Neural progenitor cell (in vitro differentiated cells): ENCODE results near the gene ZNF276. TPM values are rescaled to one million over a fixed set of nuclear protein-coding genes. Genes with fewer than 3 reads are reported as not detected.

Source experiments
- DNase-seq: peaks from one replicate; pipeline ENCODE4 v3.0.0-alpha.2; 2016; ENCODE audit warnings: low spot score
- H2AFZ ChIP-seq: fragments of 200-600 bp; sonication (generic); replicated peaks from 2 replicates; pipeline ENCODE4 v1.6.1; 2016; ENCODE audit warnings: antibody characterized with exemption
- H3F3A ChIP-seq: fragments of 200-600 bp; sonication (generic); 2 replicates; pipeline ENCODE4 v1.6.1; 2016; ENCODE audit warnings: antibody characterized with exemption, low read depth
- H3K27ac ChIP-seq: fragments of 200-600 bp; sonication (generic); 2 replicates; pipeline ENCODE4 v1.5.1; 2016; ENCODE audit warnings: mild to moderate bottlenecking
- H3K27me3 ChIP-seq: fragments of 200-600 bp; sonication (generic); 2 replicates; pipeline ENCODE4 v1.6.1; 2016; ENCODE audit warnings: mild to moderate bottlenecking, moderate library complexity
- H3K36me3 ChIP-seq: fragments of 200-600 bp; sonication (generic); 2 replicates; pipeline ENCODE4 v1.5.1; 2016
- H3K4me1 ChIP-seq: fragments of 200-600 bp; sonication (generic); 2 replicates; pipeline ENCODE4 v1.6.1; 2016; ENCODE audit warnings: mixed run types
- H3K4me2 ChIP-seq: fragments of 200-600 bp; sonication (generic); 2 replicates; pipeline ENCODE4 v1.6.1; 2016
- H3K4me3 ChIP-seq: fragments of 200-600 bp; sonication (generic); 2 replicates; pipeline ENCODE4 v1.5.1; 2016
- H3K79me2 ChIP-seq: fragments of 200-600 bp; sonication (generic); 2 replicates; pipeline ENCODE4 v1.6.1; 2016; ENCODE audit warnings: low read depth
- H3K9ac ChIP-seq: fragments of 200-600 bp; sonication (generic); 2 replicates; pipeline ENCODE4 v1.6.1; 2016
- H3K9me3 ChIP-seq: fragments of 200-600 bp; sonication (generic); 2 replicates; pipeline ENCODE4 v1.5.1; 2016; ENCODE audit warnings: low read depth
- H4K20me1 ChIP-seq: fragments of 200-600 bp; sonication (generic); 2 replicates; pipeline ENCODE4 v1.6.1; 2016; ENCODE audit warnings: low read depth
- H3K27ac Mint-ChIP-seq: 3 replicates; pipeline ENCODE4 v1.8.0; 2021; ENCODE audit warnings: mixed read lengths
- H3K27me3 Mint-ChIP-seq: 2 replicates; pipeline ENCODE4 v1.8.0; 2022; ENCODE audit warnings: low read depth, mild to moderate bottlenecking, inconsistent platforms, moderate library complexity, mixed read lengths; ENCODE audit not compliant: insufficient read depth
- H3K36me3 Mint-ChIP-seq: 3 replicates; pipeline ENCODE4 v1.8.0; 2021; ENCODE audit warnings: mixed read lengths
- H3K4me1 Mint-ChIP-seq: 3 replicates; pipeline ENCODE4 v1.8.0; 2021; ENCODE audit warnings: mixed read lengths
- H3K4me3 Mint-ChIP-seq: 3 replicates; pipeline ENCODE4 v1.8.0; 2021; ENCODE audit warnings: mild to moderate bottlenecking, moderate library complexity, mixed read lengths
- H3K9me3 Mint-ChIP-seq: 3 replicates; pipeline ENCODE4 v1.8.0; 2020; ENCODE audit warnings: mixed read lengths
- EZH2 ChIP-seq: fragments of 200-600 bp; sonication (generic); IDR thresholded peaks from 2 replicates; pipeline ENCODE4 v1.6.1; 2017; ENCODE audit warnings: antibody characterized with exemption, mild to moderate bottlenecking, moderate library complexity
- EZH2phosphoT487 ChIP-seq: fragments of 200-600 bp; sonication (generic); IDR thresholded peaks from 2 replicates; pipeline ENCODE4 v1.6.1; 2017; ENCODE audit warnings: antibody characterized with exemption
- total RNA-seq: library from RNA; depleted of rRNA; stranded (reverse); fragments of >200 nt; gene quantifications from 2 replicates; pipeline ENCODE4 v1.2.3, GENCODE V29; 2015; ENCODE audit warnings: low replicate concordance
- TF ChIP-seq, protein P1 (sequence below): fragments of 200-600 bp; sonication (generic); IDR thresholded peaks from 2 replicates; pipeline ENCODE4 v1.5.1; 2017; ENCODE audit warnings: antibody characterized with exemption, mild to moderate bottlenecking

ZNF276 gene
- total RNA-seq, 1 donor from 2014 or later = 8.4 TPM

DNA sequence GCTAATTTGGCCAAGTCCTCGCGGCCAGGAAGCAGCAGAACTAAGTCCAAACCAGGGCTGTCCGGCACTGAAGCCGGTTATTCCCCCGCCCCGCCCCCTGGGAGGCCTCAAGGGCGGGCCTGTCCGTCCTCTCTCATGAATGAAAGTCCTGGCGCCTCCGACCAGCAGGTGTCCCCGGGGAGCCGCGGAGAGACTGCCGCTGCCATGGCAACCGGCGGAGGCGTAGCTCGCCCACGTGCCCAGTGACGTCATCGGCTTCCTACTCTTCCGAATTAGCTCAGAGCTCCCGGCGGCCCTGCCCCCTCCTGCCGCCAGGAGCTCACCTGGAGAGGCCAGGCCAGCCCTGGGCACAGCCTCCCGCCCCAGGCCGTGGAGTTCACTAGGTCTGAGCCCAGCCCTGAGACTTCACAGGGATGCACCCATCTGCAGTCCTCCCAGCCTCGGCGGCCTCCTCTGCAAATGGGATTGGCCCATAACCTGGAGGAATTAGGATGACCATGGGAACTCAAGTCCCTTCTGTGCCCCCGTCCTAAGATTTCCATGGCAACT lies 21.2 kb upstream of the ZNF276 start:
- peak overlapping the region; percentile 84 for H3K4me3 Mint-ChIP-seq
- Histone ChIP-seq H3K4me3 (peak overlapping the region; percentile 72), H3K36me3 (no peaks in the 10 kb centered on the region), H3K9me3 (no peaks in the 10 kb centered on the region), H3K27ac (no peak overlapping the region), H3K4me1 (peaks cover 4% of the 10 kb centered on the region), H3K4me2 (peak overlapping the region; percentile 89), H3F3A (peaks cover 37% of the 10 kb centered on the region), H3K79me2 (no peaks in the 10 kb centered on the region), H3K27me3 (peaks cover 31% of the 10 kb centered on the region), H3K9ac (no peak overlapping the region), H2AFZ (no peak overlapping the region), H4K20me1 (peaks cover 14% of the 10 kb centered on the region)
- peak; percentile 100 for DNase-seq
- peaks cover 5% of the 10 kb centered on the region for H3K36me3 Mint-ChIP-seq
- peak overlapping the region; percentile 53 for H3K27ac Mint-ChIP-seq
- H3K9me3 Mint-ChIP-seq = no peaks in the 10 kb centered on the region
- peaks cover 12% of the 10 kb centered on the region for H3K27me3 Mint-ChIP-seq
- TF ChIP-seq EZH2 (no peak), EZH2phosphoT487 (no peak)
- TF ChIP-seq, protein P1, sequence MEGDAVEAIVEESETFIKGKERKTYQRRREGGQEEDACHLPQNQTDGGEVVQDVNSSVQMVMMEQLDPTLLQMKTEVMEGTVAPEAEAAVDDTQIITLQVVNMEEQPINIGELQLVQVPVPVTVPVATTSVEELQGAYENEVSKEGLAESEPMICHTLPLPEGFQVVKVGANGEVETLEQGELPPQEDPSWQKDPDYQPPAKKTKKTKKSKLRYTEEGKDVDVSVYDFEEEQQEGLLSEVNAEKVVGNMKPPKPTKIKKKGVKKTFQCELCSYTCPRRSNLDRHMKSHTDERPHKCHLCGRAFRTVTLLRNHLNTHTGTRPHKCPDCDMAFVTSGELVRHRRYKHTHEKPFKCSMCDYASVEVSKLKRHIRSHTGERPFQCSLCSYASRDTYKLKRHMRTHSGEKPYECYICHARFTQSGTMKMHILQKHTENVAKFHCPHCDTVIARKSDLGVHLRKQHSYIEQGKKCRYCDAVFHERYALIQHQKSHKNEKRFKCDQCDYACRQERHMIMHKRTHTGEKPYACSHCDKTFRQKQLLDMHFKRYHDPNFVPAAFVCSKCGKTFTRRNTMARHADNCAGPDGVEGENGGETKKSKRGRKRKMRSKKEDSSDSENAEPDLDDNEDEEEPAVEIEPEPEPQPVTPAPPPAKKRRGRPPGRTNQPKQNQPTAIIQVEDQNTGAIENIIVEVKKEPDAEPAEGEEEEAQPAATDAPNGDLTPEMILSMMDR = peak; percentile 61
- peaks cover 19% of the 10 kb centered on the region for H3K4me1 Mint-ChIP-seq

DNA sequence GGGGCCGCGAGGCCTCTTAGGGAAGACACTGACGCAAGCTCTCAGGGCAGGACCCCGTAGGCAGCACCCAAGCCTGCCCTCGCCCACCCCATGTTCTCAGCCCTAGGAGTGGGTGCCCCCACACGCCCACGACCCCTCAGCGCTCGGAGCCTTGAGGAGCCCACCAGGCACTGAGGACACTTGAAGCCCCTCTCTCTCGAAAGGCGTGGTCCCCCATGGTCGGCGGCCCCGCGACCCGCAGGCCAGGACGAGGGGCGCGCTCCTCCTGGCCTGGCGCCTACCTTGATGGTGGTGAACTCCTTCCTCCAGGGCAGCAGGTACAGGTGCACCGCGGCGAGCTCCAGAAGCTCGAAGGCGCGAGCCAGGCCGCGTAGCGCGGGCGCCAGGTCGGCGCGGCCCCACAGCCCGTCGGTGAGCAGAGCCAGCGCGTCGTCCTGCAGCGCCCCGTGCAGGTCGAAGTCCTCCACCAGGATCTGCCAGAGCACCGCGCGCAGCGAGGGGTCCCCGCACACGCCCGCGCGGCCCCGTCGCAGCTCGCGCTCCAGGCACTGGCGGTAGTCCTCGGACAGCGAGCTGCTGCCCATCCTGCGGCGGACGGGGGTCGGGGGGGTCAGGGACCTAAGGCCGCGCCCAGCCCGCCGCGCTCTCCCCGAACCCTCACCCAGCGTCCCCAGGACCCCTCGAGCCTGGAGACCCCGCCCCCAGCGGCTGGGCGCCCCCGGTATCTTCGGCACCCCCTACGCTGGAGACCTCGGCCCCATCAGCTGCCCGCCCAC lies 20.5 kb upstream of the ZNF276 start:
- peaks cover 4% of the 10 kb centered on the region for H3K4me1 ChIP-seq
- TF ChIP-seq EZH2 (no peak), EZH2phosphoT487 (no peak)
- TF ChIP-seq, protein P1 = peak; percentile 36
- Mint-ChIP-seq H3K27ac (no peak overlapping the region), H3K4me3 (peak overlapping the region; percentile 84), H3K9me3 (no peaks in the 10 kb centered on the region), H3K4me1 (peaks cover 21% of the 10 kb centered on the region), H3K36me3 (peaks cover 5% of the 10 kb centered on the region), H3K27me3 (peaks cover 7% of the 10 kb centered on the region)
- peak overlapping the region; percentile 61 for H2AFZ ChIP-seq
- no peaks in the 10 kb centered on the region for H3K79me2 ChIP-seq
- H3K9me3 ChIP-seq = no peaks in the 10 kb centered on the region
- H3K4me3 ChIP-seq = peak overlapping the region; percentile 72
- H3K36me3 ChIP-seq = no peaks in the 10 kb centered on the region
- H3F3A ChIP-seq = peaks cover 37% of the 10 kb centered on the region
- H3K27me3 ChIP-seq = peaks cover 34% of the 10 kb centered on the region
- no peak overlapping the region for H3K27ac ChIP-seq
- peaks cover 14% of the 10 kb centered on the region for H4K20me1 ChIP-seq
- peak overlapping the region; percentile 89 for H3K4me2 ChIP-seq
- peak; percentile 87 for DNase-seq
- no peak overlapping the region for H3K9ac ChIP-seq

DNA sequence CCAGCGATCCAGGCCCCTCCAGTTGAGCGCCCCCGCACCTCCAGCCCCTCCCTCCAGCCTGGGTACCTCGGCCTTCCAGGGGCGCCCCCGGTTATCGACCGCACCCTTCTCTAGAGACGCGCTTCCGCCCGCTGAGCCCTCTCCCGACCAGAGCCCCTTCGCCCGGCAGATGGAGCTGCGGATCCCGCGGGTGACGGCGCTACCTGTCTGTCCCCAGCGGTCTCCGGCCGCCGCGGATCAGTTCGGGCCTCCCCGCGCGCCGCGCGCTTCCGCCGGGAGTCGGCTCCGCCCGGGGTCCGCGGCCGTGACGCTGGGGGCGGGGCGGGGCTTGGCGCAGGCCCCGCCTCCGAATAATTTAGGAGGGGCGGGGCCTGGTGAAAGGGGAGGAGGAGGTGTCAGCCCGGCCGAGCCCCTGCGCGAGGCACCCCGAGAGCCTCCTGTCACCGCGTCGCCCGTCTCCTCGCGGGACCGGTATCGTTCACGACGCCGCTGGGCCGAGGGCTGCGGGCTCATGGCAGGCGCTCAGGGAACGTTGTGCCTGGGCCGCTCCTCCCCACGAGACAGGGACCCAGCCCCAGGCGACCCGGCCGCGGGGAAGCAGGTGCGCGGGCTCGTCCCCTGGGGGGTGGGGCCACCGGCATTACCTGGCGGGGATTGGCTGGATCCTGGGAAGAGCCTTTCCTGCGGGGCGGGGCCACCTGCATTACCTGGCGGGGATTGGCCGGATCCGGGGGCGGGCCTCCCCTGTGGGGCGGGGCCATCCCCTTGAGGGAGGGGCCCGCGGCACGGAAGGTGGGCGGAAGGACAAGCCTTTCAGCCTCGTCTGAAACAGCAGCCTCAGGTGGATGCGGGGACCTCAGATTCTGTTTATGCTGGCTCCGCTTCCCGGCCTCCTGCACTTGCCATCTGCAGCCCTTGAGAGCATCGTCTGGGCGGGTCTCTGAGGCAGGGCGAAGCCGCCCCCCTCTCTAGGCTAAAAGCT lies 19.6 kb upstream of the ZNF276 start, which contains the start of gene SPATA2L:
SPATA2L (minus strand) TSS at position 281 of the 982 bp plus-strand sequence. CDS start 473 bp downstream, outside the sequence.
- no peaks in the 10 kb centered on the region for H3K9me3 ChIP-seq
- no peak within 1 kb of the TSS for H3K27ac Mint-ChIP-seq
- H3K9ac ChIP-seq = no peak within 1 kb of the TSS
- peak within 1 kb of the TSS; percentile 89 for H3K4me2 ChIP-seq
- H3K27me3 ChIP-seq = peaks cover 34% of the 10 kb centered on the region
- peaks cover 24% of the 10 kb centered on the region for H3K4me1 Mint-ChIP-seq
- H3K79me2 ChIP-seq = no peaks in the 10 kb centered on the region
- peaks cover 37% of the 10 kb centered on the region for H3F3A ChIP-seq
- no peaks in the 10 kb centered on the region for H3K9me3 Mint-ChIP-seq
- H3K4me3 Mint-ChIP-seq = peak within 1 kb of the TSS; percentile 84
- H3K4me3 ChIP-seq = peak within 1 kb of the TSS; percentile 72
- peak within 1 kb of the TSS; percentile 97 for H2AFZ ChIP-seq
- H4K20me1 ChIP-seq = peaks cover 14% of the 10 kb centered on the region
- TF ChIP-seq EZH2 = no peak
- no peak for TF ChIP-seq EZH2phosphoT487
- TF ChIP-seq, protein P1 = peak; percentile 28
- no peak within 1 kb of the TSS for H3K27ac ChIP-seq
- peaks cover 5% of the 10 kb centered on the region for H3K36me3 Mint-ChIP-seq
- H3K36me3 ChIP-seq = no peaks in the 10 kb centered on the region
- peaks cover 11% of the 10 kb centered on the region for H3K27me3 Mint-ChIP-seq
- peaks cover 8% of the 10 kb centered on the region for H3K4me1 ChIP-seq
- DNase-seq = peak; percentile 98
